HS-27A (cell line): ENCODE measurements around the gene MAFF.
"Not testable (repeated sequence)": the region's sequence is repeated elsewhere in the genome, so short reads cannot be mapped to it uniquely, and the experiment has no call there.

ENCODE experiments used
- DNase-seq: peaks from one replicate; pipeline ENCODE4 v3.0.0-alpha.2; 2012; ENCODE audit warnings: low read depth, missing footprints

Gene MAFF

GRCh38 chr22:38177571-38177925, 24.2 kb upstream of the MAFF start:
- not testable (repeated sequence) for DNase-seq

DNA sequence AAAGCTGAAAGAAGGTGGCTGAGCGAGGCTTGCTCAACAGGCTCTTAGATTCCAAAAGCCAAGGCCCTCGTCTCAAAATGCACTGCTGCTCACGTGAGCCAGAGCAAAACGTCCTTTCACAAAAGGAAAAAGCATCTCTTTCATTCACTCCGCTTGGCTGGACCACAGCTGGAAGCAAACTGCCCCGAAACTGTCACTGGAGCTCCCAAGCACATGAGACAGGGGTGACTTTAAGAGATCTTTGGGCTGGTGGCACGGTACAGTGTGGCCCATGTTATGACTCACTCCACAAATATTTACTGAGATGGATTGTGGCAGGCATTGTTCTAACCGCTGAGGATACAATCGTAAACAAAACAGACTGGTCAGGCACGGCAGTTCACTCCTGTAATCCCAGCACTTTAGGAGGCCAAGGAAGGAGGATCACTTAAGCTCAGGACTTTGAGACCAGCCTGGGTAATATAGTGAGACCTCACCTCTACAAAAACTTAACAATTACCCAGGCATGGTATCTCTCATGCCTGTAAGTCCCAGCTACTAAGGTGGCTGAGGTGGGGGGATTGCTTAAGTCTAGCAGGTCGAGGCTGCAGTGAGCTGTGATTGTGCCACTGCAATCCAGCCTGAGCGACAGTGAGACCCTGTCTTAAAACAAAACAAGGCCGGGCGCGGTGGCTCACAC, 23.7 kb upstream of the MAFF start:
- peak; percentile 62 for DNase-seq

DNA sequence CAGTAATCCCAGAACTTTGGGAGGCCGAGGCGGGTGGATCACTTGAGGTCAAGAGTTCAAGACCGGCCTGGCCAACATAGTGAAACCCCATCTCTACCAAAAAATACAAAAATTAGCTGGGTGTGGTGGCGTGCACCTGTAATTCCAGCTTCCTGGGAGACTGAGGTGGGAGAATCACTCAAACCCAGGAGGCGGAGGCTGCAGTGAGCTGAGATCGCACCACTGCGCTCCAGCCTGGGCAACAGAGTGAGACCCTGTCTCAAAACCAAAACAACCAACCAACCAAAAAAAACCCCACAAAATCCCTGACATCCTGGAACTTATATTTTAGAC, 23.2 kb upstream of the MAFF start:
- DNase-seq = not testable (repeated sequence)

- DNase-seq = no peak
Observed at GRCh38 chr22:38180841-38181452, 20.8 kb upstream of the MAFF start.

GRCh38 chr22:38181453-38182200, 20.2 kb upstream of the MAFF start, which contains the start of gene PLA2G6:
PLA2G6 (minus strand) TSS chr22:38181830; CDS start chr22:38169426, 12,404 bp downstream.
- DNase-seq = peak; percentile 89

DNA sequence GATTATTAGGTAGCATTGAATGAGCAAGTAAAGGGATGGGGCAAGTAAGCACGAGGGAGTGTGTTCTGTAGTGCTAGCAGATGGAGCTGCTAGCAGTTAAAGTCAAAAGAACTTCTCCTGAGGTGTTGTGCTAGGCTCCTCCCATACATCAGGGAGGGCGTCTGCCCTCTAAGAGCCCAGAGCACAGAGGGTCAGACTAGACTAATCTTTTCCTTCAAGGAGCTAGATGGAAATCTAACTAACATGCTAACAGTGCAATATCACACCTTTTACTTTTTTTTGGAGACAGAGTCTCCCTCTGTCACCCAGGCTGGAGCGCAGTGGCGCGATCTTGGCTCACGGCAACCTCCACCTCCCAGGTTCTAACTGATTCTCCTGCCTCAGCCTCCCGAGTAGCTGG, 17.0 kb upstream of the MAFF start:
- no peak for DNase-seq

- DNase-seq = no peak
Observed at GRCh38 chr22:38186429-38186828, 15.4 kb upstream of the MAFF start.

DNA sequence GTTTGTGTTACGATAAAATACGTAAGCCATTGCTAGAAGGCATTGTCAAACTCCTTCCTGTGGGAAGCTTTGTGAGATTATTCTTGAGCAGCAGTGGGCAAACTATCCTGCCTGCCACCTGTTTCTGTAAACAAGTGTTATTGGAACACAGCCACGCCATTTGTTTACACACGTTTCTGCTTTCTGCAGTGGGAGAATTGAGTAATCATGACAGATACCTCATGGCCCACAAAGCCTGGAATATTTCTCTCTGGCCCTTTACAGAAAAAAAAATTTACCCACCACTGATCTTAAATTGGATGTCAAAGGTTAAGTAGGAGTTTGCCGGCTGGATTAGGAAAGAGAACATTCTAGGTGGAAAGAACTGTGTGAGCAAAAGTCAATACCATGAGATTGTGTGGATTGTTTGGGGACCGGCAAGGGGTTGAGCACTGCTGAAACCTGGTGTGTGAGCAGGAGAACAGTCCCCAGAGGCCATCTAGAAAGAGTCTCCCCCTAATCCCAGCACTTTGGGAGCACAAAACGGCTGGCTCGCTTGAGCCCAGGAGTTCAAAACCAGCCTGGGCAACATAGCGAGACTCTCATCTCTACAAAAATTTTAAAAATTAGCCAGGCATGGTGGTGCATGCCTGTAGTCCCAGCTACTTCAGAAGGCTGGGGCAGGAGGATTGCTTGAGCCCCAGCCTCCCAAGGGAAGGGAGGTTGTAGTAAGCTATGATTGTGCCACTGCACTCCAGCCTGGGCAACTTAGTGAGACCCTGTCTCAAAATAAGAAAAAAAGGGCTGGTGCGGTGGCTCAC, 14.2 kb upstream of the MAFF start:
- no peak for DNase-seq

GRCh38 chr22:38189104-38189503, 12.7 kb upstream of the MAFF start:
- no peak for DNase-seq

- no peak for DNase-seq
Observed at GRCh38 chr22:38190581-38190980, 11.2 kb upstream of the MAFF start.

- no peak for DNase-seq
Observed at GRCh38 chr22:38191055-38191454, 10.7 kb upstream of the MAFF start.

DNA sequence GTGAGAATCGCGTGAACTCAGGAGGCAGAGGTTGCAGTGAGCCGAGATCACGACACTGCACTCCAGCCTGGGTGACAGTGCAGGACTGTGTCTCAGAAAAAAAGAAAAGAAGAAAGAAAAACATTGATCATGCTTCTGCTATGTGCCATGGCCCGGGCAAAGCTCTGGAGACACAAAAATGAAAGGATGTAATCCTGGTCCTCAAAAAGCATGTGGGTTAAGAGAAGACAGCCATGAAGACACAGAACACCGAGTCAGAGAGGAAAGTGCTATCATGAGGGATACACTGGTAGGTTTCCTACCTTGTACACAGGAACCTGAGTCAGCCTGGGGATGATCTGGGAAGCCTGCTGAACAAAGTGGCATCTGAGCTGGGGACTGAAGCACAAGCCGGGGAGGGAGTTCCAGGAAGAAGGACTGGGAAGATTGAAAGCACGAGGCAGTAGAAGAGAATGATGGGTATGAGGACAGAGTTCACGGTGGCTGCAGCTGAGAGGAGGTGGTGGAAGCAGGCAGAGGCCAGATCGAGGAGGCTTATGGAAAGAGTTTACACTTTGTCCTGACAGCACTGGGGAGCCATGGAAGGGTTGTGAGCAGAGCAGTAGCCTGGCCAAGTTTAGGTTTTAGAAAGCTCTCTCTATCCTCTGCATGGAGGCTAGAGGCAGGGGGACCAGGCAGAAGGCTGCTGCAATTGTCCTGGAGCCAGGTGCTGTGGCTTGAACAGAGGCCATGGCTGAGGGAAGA, 9.9 kb upstream of the MAFF start:
- DNase-seq = no peak

DNA sequence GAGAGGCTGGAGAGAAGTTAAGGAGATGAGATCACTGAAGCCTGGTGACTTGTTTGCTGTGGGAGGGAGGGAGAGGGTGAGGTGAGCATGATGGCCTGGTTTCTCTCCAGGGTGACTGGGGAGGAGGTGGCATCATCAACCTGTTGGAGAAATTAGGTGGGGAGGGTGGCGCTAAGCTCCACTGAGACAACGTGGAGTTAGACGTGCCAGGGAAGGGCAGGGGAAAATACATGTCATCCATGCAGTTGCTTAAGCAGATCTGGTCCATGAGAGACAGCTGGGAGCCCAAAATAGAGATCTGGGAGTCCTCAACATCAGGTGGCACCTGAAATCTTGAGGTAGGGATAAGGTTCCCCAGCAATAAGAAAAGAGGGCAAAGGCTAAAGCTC, 9.3 kb upstream of the MAFF start:
- DNase-seq = no peak

GRCh38 chr22:38193580-38193979, 8.2 kb upstream of the MAFF start:
- DNase-seq = no peak

- no peak for DNase-seq
Observed at GRCh38 chr22:38196791-38197419, 4.9 kb upstream of the MAFF start.

- DNase-seq = no peak
Observed at GRCh38 chr22:38199826-38200559, 1.8 kb upstream of the MAFF start.

DNA sequence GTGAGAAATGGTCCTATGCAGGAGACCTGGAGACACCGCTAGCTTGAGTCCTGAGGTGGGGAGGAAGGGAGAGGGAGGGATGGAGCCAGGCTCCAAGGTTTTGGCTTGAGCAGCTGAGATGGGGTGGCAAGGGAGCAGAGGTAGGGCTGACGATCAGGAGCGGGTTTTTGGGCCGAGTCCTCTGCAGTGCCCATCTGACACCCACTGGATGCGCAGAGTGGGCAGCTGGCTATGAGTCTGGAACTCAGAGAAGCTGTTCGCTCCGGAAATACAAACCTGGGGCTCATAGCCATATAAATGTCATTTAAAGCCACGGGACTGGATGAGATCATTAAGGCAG, 453 bp upstream of the MAFF start:
- DNase-seq = no peak

DNA sequence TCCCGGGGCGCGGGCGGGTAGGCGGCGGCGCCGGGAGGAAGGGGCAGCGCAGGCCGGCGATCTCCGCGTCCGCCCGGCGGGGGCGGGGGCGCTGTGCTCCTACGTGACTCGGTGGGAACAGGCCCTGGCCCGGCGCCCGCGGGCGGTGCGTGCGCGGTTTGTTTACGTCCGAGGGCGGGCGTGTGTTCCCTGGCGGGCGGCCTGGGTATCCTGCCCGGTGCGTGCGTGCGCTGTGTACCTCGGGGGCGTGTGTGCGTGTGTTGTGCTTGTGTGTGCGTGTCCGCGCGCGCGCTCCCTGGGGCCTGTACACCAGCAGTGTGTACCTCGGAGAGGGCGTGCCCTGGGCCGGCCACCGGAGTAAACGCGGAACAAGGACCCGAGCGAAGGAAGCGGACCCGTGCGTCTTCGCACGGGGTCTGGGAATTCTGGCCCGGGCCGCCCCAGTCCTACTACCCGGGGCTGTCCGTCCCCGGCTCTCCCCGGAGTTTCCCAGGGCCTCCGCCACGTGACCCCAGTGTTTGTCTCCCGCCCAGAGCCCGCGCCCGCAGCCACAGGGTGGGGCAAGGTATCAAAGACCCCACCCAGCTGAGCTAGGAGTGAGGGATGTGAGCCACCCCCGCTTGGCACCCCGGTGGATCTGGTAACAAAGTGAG, 769 bp downstream of the MAFF start:
- no peak for DNase-seq

GRCh38 chr22:38203090-38203810, 1.5 kb downstream of the MAFF start:
- DNase-seq = no peak
